HAP-1 (cell line): ENCODE measurements around the gene RAB37.
A peak's percentile ranks its signal among the peaks of the same experiment; 100 is the strongest.

ENCODE experiments used
- DNase-seq, 2 experiments: peaks; one replicate each; pipeline ENCODE4 v3.0.0-alpha.2; 2016 to 2020; ENCODE audit warnings: low spot score in 2 of 2
- H3K27me3 ChIP-seq: fragments of 250-450 bp; sonication (Bioruptor Pico); 2 replicates; pipeline ENCODE4 v1.5.1; 2020; ENCODE audit warnings: low read depth, mild to moderate bottlenecking, moderate library complexity
- H3K36me3 ChIP-seq: fragments of 250-450 bp; sonication (Bioruptor Pico); replicated peaks from 2 replicates; pipeline ENCODE4 v1.5.1; 2020; ENCODE audit warnings: mild to moderate bottlenecking
- H3K4me1 ChIP-seq: fragments of 250-450 bp; sonication (Bioruptor Pico); 2 replicates; pipeline ENCODE4 v1.5.1; 2020; ENCODE audit warnings: mild to moderate bottlenecking
- H3K4me3 ChIP-seq: fragments of 250-450 bp; sonication (Bioruptor Pico); 2 replicates; pipeline ENCODE4 v1.5.1; 2020; ENCODE audit warnings: mild to moderate bottlenecking, moderate library complexity
- H3K9me3 ChIP-seq: fragments of 250-450 bp; sonication (Bioruptor Pico); 2 replicates; pipeline ENCODE4 v1.5.1; 2020; ENCODE audit warnings: mild to moderate bottlenecking, moderate library complexity
- in situ Hi-C: fragments of 300-500 bp; cut with MboI; formaldehyde crosslinking; loops from 3 replicates; pipeline ENCODE4 v1.14.3; 2020; ENCODE audit warnings: low sequenced_read_pairs, inconsistent platforms, mixed read lengths

The RAB37 gene, protein sequence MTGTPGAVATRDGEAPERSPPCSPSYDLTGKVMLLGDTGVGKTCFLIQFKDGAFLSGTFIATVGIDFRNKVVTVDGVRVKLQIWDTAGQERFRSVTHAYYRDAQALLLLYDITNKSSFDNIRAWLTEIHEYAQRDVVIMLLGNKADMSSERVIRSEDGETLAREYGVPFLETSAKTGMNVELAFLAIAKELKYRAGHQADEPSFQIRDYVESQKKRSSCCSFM

GRCh38 chr17:74736513-74737298, at the start of gene RAB37:
RAB37 (plus strand) TSS chr17:74737256; CDS start chr17:74737273, 17 bp downstream.
- peak within 1 kb of the TSS; percentile 18 for H3K4me3 ChIP-seq
- H3K9me3 ChIP-seq: no peaks in the 10 kb centered on the region
- in situ Hi-C loops: no loop called here
- peaks cover 31% of the 10 kb centered on the region for H3K27me3 ChIP-seq
- peak in 1 of 2 experiments; percentile 53 for DNase-seq
- H3K4me1 ChIP-seq: peaks cover 3% of the 10 kb centered on the region; the same call in 1 of the 2 replicates
- no peaks in the 10 kb centered on the region for H3K36me3 ChIP-seq

GRCh38 chr17:74687886-74688285, 49.2 kb upstream of the RAB37 start:
- in situ Hi-C loops: no loop called here
- peaks cover 9% of the 10 kb centered on the region for H3K27me3 ChIP-seq
- no peaks in the 10 kb centered on the region for H3K36me3 ChIP-seq
- no peaks in the 10 kb centered on the region for H3K4me1 ChIP-seq
- H3K4me3 ChIP-seq: no peak overlapping the region
- no peak for DNase-seq
- no peaks in the 10 kb centered on the region for H3K9me3 ChIP-seq

- H3K4me1 ChIP-seq: no peaks in the 10 kb centered on the region
- H3K36me3 ChIP-seq: no peaks in the 10 kb centered on the region
- peaks cover 9% of the 10 kb centered on the region; the same call in 1 of the 2 replicates for H3K27me3 ChIP-seq
- DNase-seq: no peak
- H3K9me3 ChIP-seq: no peaks in the 10 kb centered on the region
- in situ Hi-C loops: no loop called here
- no peak overlapping the region for H3K4me3 ChIP-seq
Measured at GRCh38 chr17:74690409-74690825, 46.6 kb upstream of the RAB37 start.

- Histone ChIP-seq H3K9me3 (no peaks in the 10 kb centered on the region), H3K36me3 (no peaks in the 10 kb centered on the region), H3K27me3 (peaks cover 9% of the 10 kb centered on the region; the same call in 1 of the 2 replicates), H3K4me3 (no peak overlapping the region), H3K4me1 (no peaks in the 10 kb centered on the region)
- DNase-seq: no peak
- in situ Hi-C loops: no loop called here
Measured at GRCh38 chr17:74691151-74691550, 45.9 kb upstream of the RAB37 start.

- Histone ChIP-seq H3K36me3 (no peaks in the 10 kb centered on the region), H3K4me1 (no peaks in the 10 kb centered on the region), H3K9me3 (no peaks in the 10 kb centered on the region), H3K4me3 (no peak overlapping the region), H3K27me3 (peaks cover 5% of the 10 kb centered on the region; the same call in 1 of the 2 replicates)
- in situ Hi-C loops: no loop called here
- no peak for DNase-seq
Measured at GRCh38 chr17:74694081-74694480, 43.0 kb upstream of the RAB37 start.

DNA sequence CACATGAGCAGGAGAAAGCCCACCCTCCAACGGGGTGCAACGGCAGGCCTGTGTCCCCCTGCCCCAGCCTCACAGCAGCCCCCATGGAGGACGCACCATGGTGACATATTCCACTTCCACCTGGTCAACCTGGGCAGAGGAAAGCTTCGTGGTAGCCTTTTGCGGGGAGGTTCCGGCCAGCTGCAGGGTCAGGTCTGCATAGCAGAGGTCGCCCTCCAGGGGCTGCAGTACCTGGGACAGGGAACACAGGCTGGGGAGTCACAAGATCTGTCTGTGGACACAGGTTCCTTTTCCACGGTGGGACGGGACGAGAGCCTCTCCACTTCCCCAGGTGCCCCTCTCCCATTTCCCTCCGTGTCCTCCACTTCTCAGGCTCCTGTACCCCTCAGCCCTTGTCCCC, 41.4 kb upstream of the RAB37 start:
- DNase-seq: no peak
- in situ Hi-C loops: no loop called here
- Histone ChIP-seq H3K4me3 (no peak overlapping the region), H3K27me3 (0 out of 2 replicates have a peak, but pooled peaks cover 2% of the 10 kb centered on the region), H3K4me1 (no peaks in the 10 kb centered on the region), H3K9me3 (no peaks in the 10 kb centered on the region), H3K36me3 (no peaks in the 10 kb centered on the region)

DNA sequence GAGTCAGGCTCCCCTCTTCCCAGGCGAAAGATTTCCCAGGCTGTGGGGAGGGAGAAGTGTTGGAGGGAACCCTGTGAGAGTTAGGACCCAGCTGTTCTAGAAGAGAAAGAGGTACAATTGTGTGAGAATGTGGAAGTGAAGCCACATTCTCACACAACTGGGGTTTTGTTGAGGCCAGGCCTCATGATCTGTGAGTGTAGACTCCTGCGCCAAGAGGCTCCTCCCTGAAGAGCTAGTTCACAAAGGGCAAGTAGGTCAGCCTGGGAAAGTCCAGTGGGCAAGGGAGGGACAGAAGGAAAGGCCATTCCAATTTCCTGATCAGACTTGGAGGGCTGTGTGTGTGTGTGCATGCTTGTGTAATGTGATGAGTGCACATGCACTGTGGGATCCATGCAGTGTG, 39.5 kb upstream of the RAB37 start:
- Histone ChIP-seq H3K4me3 (no peak overlapping the region), H3K4me1 (no peaks in the 10 kb centered on the region), H3K36me3 (no peaks in the 10 kb centered on the region), H3K27me3 (0 out of 2 replicates have a peak, but pooled peaks cover 2% of the 10 kb centered on the region), H3K9me3 (no peaks in the 10 kb centered on the region)
- in situ Hi-C loops: no loop called here
- DNase-seq: no peak

- no peaks in the 10 kb centered on the region for H3K36me3 ChIP-seq
- H3K4me1 ChIP-seq: no peaks in the 10 kb centered on the region
- in situ Hi-C loops: no loop called here
- DNase-seq: no peak
- no peaks in the 10 kb centered on the region for H3K9me3 ChIP-seq
- 0 out of 2 replicates have a peak, but pooled peaks cover 2% of the 10 kb centered on the region for H3K27me3 ChIP-seq
- no peak overlapping the region for H3K4me3 ChIP-seq
Measured at GRCh38 chr17:74698069-74698468, 39.0 kb upstream of the RAB37 start.

GRCh38 chr17:74699236-74699635, 37.8 kb upstream of the RAB37 start:
- in situ Hi-C loops: no loop called here
- H3K9me3 ChIP-seq: no peaks in the 10 kb centered on the region
- DNase-seq: no peak
- H3K4me3 ChIP-seq: no peak overlapping the region
- 0 out of 2 replicates have a peak, but pooled peaks cover 2% of the 10 kb centered on the region for H3K27me3 ChIP-seq
- H3K36me3 ChIP-seq: no peaks in the 10 kb centered on the region
- H3K4me1 ChIP-seq: no peaks in the 10 kb centered on the region

- Histone ChIP-seq H3K36me3 (no peaks in the 10 kb centered on the region), H3K9me3 (no peaks in the 10 kb centered on the region), H3K4me3 (no peak overlapping the region), H3K27me3 (peaks cover 2% of the 10 kb centered on the region; the same call in 1 of the 2 replicates), H3K4me1 (no peaks in the 10 kb centered on the region)
- in situ Hi-C loops: no loop called here
- DNase-seq: no peak
Measured at GRCh38 chr17:74702116-74702871, 34.8 kb upstream of the RAB37 start.

DNA sequence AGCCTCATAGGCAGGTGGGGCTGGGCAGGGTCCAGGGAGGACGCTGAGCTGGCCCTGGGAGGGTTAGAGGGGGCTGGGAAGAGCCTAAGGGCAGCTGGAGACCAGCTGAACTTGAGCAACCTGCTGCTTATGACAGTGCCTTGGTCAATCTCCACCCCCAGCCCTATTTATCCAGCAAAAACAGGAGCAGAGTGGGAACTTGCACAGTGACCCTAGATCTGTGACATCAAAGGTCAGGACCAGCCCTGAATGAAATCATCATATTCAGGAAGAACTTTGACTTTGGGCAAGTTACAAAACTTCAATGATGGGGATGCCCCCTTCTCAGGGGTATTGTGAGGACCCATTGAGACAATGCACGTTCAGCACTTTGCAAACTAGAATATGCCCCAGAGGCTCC, 33.7 kb upstream of the RAB37 start:
- DNase-seq: no peak
- in situ Hi-C loops: no loop called here
- no peaks in the 10 kb centered on the region; the same call in 1 of the 2 replicates for H3K4me1 ChIP-seq
- no peaks in the 10 kb centered on the region; the same call in 1 of the 2 replicates for H3K27me3 ChIP-seq
- H3K4me3 ChIP-seq: no peak overlapping the region
- no peaks in the 10 kb centered on the region for H3K36me3 ChIP-seq
- no peaks in the 10 kb centered on the region for H3K9me3 ChIP-seq

- in situ Hi-C loops: no loop called here
- no peaks in the 10 kb centered on the region for H3K9me3 ChIP-seq
- H3K4me1 ChIP-seq: no peaks in the 10 kb centered on the region; the same call in 1 of the 2 replicates
- no peaks in the 10 kb centered on the region for H3K36me3 ChIP-seq
- DNase-seq: no peak
- no peak overlapping the region for H3K4me3 ChIP-seq
- H3K27me3 ChIP-seq: no peaks in the 10 kb centered on the region; the same call in 1 of the 2 replicates
Measured at GRCh38 chr17:74704544-74704943, 32.5 kb upstream of the RAB37 start.

- no peaks in the 10 kb centered on the region for H3K9me3 ChIP-seq
- H3K4me1 ChIP-seq: no peaks in the 10 kb centered on the region; the same call in 1 of the 2 replicates
- H3K4me3 ChIP-seq: no peak overlapping the region
- H3K27me3 ChIP-seq: peaks cover 5% of the 10 kb centered on the region; the same call in 1 of the 2 replicates
- no peak for DNase-seq
- in situ Hi-C loops: no loop called here
- no peaks in the 10 kb centered on the region for H3K36me3 ChIP-seq
Measured at GRCh38 chr17:74711058-74711824, 25.8 kb upstream of the RAB37 start.
